ENCODE measurements around the gene AMN.

AMN gene

DNA sequence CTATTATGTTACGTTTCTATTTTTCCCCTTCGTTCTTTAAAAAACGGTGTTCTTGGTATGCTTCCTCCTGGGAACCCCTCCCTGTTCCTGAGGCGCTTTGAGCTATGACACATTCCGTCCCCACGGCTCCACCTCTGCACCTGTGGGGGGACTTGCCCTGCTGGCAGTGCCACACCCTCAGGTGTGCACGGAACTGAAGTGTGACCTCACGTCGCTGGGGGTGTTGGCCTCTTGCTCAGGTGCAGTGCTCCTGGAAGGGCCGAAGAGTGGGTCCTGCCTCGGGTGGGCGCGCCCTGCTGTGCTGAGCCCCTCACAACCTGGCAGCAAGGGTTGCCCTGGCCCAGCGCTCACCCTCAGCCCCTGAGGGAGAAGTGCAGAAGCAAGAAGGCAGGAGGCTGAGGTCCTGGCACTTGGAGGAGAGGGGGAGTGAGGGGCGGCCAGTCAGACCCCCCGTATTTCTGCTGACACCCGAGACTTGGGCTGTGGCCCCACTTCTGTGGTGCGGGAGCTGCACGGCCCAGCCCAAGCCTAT lies 4.9 kb downstream of the AMN start:
- no peak for DNase-seq (ENCODE audit: low read depth in 3 of 3, low spot score in 1 of 3)

GRCh38 chr14:102927878-102928411 lies 5.5 kb downstream of the AMN start:
- no peak for DNase-seq (ENCODE audit: low read depth in 3 of 3, low spot score in 1 of 3)

GRCh38 chr14:102928412-102929240 lies 6.2 kb downstream of the AMN start:
- peak; percentile 52 to 54 (median 53) for DNase-seq (ENCODE audit: low read depth in 3 of 3, low spot score in 1 of 3)

DNA sequence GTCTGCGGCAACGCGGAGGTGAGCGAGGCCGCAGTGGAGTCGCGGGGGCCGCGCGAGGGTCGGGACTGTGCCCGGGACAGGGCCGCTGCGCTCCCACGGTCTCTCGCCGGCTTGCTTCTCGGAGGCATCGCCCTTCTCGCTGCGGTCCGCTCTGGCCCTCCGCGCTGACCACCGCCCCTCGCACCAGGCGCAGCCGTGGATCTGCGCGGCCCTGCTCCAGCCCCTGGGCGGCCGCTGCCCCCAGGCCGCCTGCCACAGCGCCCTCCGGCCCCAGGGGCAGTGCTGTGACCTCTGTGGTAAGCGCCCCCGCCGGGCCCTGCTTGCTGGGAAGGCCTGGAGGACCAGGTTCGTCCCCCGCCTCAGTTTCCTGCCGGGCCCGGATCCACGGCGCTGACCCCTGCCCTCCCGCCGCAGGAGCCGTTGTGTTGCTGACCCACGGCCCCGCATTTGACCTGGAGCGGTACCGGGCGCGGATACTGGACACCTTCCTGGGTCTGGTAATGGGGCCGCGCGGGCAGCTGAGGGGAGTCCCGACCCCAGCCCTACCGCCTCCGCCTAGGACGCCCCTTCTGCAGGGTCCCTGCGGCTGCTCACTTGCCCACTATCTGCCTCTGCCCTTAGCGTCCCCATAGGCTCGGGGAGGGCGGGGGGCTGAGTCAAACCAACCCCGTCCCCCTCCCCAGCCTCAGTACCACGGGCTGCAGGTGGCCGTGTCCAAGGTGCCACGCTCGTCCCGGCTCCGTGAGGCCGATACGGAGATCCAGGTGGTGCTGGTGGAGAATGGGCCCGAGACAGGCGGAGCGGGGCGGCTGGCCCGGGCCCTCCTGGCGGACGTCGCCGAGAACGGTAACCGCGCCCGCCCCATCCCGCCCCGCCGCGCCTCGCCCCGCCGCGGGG lies 7.0 kb downstream of the AMN start:
- DNase-seq (ENCODE audit: low read depth in 3 of 3, low spot score in 1 of 3), result no peak

GRCh38 chr14:102930138-102930752 lies 7.8 kb downstream of the AMN start:
- no peak for DNase-seq (ENCODE audit: low read depth in 3 of 3, low spot score in 1 of 3)

GRCh38 chr14:102930753-102931579 lies 8.5 kb downstream of the AMN start:
- no peak for DNase-seq (ENCODE audit: low read depth in 3 of 3, low spot score in 1 of 3)

GRCh38 chr14:102931580-102932285 lies 9.3 kb downstream of the AMN start:
- DNase-seq (ENCODE audit: low read depth in 3 of 3, low spot score in 1 of 3), result no peak

DNA sequence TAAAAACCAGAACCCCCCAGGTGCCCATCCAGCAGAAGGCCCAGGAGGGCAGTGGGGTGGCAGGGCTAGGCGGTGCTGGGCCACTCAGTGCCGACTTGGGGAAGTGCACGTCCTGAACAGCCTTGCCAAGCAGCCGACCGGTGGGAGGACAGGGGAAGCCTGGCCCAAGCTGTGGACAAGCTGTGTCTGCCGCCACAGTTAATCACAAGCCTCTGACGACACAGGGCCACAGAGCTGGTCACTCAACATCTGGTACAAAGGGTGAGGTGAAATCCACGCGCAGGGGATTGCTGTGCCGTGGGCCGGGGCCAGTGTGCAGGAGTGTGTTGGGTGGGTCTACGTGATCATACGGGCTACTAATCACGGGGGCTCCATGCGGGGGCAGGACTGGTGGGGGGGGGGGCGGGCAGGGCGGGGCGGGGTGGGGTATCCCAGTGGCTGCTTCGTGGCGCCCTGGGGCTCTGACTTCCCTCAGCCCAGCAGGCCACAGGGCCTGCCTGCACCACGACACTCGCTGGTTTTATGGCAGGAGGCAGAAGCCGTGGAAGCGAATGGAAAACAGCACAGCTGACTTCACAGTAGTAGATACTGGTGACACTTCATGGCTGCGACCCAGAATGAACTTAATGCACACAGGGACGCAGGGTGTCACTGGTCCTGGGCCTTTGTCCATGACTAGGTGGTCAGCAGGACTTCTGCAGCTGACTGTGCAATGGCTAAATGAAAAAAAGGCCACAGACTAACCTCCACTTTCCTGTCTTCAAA lies 10.2 kb downstream of the AMN start:
- no peak for DNase-seq (ENCODE audit: low read depth in 3 of 3, low spot score in 1 of 3)

DNA sequence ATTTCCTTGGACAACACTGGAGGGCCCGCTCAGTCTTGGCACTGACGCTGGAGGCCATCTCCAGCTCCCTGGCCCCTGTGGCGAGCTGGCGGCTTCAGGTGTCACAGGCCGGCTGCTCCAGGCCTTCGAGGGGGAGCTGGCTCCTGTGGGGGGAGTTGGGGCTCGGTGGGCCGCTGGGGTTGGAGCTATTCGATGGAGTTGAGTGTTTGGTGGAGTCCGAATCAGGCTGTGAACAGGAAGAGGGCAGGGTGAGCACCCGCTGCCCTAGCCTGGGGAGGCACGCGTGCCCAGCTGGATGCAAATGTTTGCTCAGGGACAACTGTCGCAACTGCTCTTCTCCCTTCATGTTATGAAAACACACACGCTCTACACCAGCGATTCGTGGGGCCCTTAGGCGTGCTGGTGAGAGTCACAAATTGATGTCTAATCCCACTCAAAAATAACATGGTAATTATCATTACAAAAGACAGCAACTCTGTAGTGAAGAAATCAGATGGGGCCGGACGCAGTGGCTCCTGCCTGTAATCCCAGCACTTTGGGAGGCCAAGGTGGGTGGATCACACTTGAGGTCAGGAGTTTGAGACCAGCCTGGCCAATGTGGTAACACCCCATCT lies 11.3 kb downstream of the AMN start:
- no peak for DNase-seq (ENCODE audit: low read depth in 3 of 3, low spot score in 1 of 3)

DNA sequence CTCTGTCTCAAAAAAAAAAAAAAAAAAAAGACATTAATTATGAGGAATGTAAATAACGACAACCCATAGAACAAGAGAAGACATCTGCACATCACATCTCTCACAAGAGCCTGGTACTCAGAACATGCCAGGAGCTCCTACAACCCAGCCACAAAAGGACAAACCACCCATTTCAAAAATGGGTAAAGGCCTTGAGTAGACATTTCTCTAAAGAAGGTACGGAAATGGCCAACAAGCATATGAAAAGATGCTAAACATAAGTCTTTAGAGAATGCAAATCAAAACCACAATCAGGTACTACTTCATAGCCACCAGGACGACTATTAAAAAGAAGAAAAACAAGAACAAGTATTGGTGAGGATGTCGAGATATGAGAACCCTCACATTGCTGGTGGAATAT lies 13.3 kb downstream of the AMN start:
- no peak for DNase-seq (ENCODE audit: low read depth in 3 of 3, low spot score in 1 of 3)

DNA sequence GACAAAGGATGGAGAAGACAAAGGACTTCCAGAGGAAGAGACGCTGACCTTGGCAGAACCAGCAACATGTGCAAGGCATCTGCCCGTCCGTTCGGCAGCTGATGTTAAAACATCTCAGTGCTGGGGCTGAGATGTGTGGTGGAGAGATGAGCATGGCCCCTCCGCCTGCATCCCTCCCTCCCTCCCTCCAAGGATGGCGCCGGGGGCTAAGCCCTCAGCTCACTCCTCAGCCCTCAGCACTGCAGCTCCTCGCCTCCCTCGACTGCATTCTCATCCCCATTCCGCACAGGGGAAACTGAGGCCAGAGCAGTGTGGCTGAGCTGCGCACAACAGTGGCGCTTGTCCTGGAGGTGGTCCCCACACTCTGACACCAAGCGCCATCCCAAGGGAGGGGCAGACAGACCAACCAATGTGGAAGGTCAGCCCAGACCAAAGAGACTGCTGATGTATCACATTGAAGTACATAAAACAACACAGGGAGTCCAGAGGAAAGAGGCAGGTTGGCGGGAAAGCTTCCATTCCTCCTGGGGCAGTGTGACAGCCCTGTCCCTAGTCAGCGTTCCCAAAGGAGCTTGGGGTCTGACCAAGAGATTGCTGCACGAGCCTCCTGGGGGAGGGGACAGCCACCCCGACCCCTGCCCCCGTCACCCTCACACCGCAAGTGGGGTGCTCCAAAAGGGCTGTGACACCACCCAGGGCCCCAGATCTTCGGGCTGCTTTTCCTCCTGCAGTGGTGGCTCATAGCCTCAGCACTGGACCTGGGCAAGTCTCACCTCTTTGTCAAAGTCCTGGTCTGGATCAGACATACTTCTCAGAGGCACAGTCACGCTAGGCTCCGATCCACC lies 15.1 kb downstream of the AMN start:
- DNase-seq (ENCODE audit: low read depth in 3 of 3, low spot score in 1 of 3), result no peak

DNA sequence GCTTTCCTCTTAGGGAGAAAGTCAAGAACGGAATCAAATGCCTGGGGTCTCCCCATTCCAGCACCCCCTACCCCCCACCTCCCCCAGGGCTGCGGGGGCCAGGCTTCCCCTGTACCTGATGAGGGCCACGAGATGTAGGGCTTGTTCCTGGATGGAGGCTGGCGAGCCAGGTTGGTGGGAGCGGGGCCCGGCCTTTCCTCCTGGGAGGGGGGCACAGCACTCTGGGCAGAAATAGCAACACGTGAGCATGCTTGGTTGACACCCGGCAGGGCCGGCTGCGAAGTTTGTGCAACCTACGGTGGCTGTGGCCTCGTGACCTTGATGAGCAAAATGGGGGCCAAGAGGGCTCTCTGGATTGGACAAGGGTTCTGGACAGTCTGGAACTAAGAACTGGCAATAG lies 15.7 kb downstream of the AMN start:
- no peak for DNase-seq (ENCODE audit: low read depth in 3 of 3, low spot score in 1 of 3)

- DNase-seq (ENCODE audit: low read depth in 3 of 3, low spot score in 1 of 3), result no peak
Measured at GRCh38 chr14:102939329-102939728, 16.9 kb downstream of the AMN start.

DNA sequence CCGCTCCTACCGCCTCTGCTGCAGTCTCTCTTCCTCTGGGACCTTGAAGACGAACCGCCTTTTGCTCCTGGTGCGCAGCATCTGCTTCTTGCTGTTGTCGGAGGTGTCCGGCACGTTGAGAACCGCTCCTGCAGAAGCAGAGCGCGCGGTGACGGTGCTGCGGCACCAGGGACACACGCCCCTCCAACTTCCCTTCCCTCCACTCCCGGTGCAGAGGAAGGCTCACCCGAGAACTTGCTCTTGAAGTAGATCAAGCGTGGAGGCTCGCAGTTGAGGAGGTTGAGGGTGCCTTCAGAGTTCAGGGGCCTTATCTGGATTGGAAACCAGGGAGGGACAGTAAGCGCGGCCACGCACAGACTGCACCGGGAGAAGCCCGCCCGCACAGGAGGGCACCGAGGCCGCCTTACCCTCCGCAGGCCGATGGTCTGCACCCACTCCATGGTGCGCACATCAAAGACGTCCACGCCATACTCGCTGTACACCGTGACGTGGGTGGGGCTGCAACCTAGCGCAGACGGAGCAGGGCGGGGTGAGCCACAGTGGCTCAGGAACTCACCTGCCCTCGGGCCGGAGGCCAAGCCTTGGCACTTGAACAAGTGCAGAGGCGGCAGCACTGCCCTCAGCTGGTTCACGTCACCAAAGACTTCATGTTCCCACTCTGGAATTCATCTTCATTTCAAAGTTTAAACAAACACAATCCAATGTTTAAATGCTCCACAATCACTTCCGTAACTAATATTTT lies 17.5 kb downstream of the AMN start:
- no peak for DNase-seq (ENCODE audit: low read depth in 3 of 3, low spot score in 1 of 3)

GRCh38 chr14:102940729-102941362 lies 18.4 kb downstream of the AMN start:
- no peak for DNase-seq (ENCODE audit: low read depth in 3 of 3, low spot score in 1 of 3)

DNA sequence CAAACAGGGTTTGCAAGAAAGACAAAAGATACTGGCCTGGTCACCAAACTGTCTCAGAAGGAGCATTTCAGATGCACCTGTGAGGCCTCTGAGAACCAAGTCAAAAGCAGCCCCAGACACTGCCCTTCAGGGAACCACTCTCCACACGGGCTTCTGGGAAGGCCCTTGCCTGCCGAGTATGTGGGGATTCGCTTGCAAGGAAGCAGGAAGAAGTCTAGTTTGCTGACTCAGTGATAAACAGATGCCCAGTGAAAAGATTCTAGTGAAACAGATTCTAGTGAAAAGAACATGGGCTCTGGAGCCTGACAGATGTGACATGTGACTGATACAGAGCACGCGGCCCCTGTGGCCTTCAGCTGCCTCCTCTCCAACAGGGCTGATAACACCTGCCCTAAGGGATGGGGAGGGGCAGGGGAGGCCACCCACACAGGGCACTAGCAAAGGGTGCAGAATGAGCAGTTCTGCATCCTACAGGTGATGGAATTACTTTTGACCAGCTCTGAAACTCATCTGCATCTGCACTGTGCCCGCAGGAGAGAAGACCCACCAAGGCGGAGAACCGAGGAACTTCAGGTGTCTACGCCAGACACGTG lies 19.1 kb downstream of the AMN start:
- no peak for DNase-seq (ENCODE audit: low read depth in 3 of 3, low spot score in 1 of 3)

Measured in stimulated activated CD4-positive, alpha-beta T cell treated with anti-CD3 and anti-CD28 coated beads, TNF-alpha, amount 100 ng/mL, for 1 hour (primary cell).